Posterior cingulate gyrus (tissue), 11 donors: ENCODE results near the gene ENPP6.
A peak's percentile ranks its signal among the peaks of the same experiment; 100 is the strongest.
"Not testable (repeated sequence)": the region's sequence is repeated elsewhere in the genome, so short reads cannot be mapped to it uniquely, and the experiment has no call there.

Experiments
- DNase-seq, 10 donors: peaks; one replicate each; pipeline versions ENCODE4 v3.0.0 to v3.0.0-alpha.2; 2020 to 2021; ENCODE audit warnings: mixed read lengths in 3 of 10
- intact Hi-C: fragments of 100-400 bp; cut with DNase I; formaldehyde crosslinking; loops from one replicate; pipeline ENCODE4 v1.15.1; 2023

ENPP6 gene

GRCh38 chr4:184154199-184154598 is 63.5 kb downstream of the ENPP6 start:
- DNase-seq: no peak
- intact Hi-C loops: no loop called here

DNA sequence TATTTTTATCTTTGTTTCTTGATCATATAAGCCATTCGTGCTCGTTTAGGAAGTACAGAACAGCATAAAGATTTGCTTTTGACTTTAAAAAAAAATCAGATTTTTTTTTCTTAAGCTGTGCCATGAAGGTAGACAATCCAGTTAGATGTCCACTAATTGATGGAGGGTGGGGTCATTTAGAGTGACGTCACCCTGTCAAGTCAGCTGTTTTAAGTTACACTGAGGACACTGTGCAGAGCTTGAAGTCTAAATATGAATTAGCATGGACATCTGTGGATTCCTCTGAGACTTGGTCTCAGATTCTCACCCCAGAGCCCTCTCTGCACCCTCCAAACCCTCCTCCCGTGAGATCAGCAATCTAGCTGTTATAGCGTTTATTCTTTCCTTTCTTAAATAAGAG is 63.9 kb downstream of the ENPP6 start:
- intact Hi-C loops: no loop called here
- no peak for DNase-seq

DNA sequence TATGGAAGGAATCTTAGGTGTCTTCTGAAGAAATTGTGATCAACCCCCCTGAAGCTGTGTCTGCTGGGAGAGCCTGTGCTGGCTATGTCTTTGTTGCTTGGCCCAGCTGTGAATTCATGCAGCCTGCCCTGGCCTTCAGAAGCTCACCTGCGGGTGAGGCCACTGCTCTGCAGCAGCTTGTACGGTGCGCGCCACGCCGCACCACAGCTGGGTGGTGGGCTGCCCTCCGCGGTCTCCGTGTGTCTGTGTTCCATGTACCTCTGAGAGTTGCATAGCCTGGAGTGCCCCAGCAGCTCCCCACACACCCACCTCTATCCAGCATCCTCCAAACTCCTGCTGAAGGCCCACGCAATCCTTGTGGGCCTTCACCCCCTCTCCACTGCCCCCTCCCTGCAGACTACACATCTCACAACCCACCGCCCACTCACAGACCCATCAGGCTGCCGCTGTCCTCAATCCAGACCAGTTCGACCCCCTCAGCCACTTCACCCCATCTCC is 65.6 kb downstream of the ENPP6 start:
- no peak for DNase-seq
- intact Hi-C loops: no loop called here

- intact Hi-C loops: no loop called here
- DNase-seq: no peak
These were observed 67.4 kb downstream of the ENPP6 start for GRCh38 chr4:184150102-184150839.

GRCh38 chr4:184148738-184149637 is 68.7 kb downstream of the ENPP6 start:
- DNase-seq: no peak
- intact Hi-C loops: no loop called here

GRCh38 chr4:184147858-184148737 is 69.6 kb downstream of the ENPP6 start:
- no peak for DNase-seq
- intact Hi-C loops: no loop called here

DNA sequence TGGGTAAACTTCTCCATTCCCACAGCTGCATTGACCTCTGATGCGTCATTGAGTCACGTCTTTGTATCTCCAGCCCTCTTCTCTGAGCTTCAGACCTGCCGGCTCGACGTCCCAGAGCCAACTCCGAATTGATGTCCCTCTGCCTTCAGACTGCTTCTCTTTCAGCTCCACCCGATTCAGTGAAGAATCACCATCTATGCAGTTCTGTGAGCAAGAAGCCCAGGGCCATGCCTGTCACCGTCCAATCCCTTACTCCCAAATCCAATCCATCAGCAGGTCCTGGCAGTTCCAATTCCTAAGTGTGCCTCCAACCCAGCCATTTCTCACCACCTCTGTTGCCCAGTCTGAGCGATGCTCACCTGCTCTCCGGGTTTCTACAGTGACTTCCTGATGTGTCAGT is 70.7 kb downstream of the ENPP6 start:
- intact Hi-C loops: no loop called here
- DNase-seq: peak in 1 of 10 donors; percentile 50

- intact Hi-C loops: no loop called here
- no peak for DNase-seq
These were observed 72.1 kb downstream of the ENPP6 start for GRCh38 chr4:184145596-184145995.

DNA sequence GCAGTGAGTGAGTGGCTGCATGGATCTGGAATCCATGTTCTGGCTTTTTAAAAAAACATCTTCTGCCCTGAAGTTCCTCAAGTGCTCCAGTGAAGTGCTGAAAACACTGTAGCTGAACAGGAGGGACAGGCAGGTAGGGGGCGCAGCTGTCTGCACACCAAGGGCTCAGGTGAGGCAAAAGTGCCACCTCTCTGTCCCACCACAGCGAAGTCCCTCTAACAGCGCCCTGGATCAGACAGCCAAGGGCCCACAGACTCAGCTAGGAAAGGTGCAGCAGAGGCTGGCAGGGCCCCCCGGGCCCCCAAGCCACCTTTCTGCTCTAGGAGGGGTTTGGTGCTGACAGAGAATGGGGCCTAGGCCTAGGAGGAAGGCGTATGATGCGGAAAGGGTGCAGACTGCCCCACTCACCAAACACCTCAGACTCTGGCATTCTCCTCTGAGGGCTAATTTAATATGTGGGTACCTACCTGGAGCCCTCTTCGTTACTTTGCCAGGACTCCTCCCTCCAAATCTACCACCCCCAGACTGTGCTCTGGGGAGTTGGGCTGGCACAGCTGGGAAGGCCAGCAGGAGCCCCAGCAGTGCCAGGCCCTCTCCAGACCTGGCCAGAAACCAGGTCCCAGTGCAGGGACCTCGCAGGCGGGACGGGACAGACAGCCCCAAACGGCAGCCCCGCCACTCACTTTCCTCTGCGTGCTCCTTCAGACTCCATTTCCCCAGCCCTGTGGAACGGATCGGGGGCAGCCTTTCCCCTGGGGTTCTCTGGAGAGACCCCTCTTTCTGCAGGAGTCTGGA is 73.7 kb downstream of the ENPP6 start:
- intact Hi-C loops: no loop called here
- DNase-seq: peak in 1 of 10 donors; percentile 75

- no peak for DNase-seq
- intact Hi-C loops: no loop called here
These were observed 75.3 kb downstream of the ENPP6 start for GRCh38 chr4:184142121-184143000.

DNA sequence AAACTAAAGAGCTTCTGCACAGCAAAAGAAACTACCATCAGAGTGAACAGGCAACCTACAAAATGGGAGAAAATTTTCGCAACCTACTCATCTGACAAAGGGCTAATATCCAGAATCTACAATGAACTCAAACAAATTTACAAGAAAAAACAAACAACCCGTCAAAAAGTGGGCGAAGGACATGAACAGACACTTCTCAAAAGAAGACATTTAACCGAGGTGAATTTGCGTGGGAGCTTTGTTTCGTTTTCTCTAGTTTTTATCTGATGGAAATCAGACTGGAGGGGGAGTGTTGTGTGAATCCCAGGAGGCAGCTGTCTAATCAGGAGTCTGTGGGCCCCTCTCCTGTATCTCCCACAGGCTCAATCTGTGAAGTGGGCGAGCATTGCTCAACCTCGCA is 76.8 kb downstream of the ENPP6 start:
- DNase-seq, intact Hi-C loops: not testable (repeated sequence)

GRCh38 chr4:184136525-184136924 is 81.1 kb downstream of the ENPP6 start:
- DNase-seq: no peak
- intact Hi-C loops: no loop called here

GRCh38 chr4:184126800-184127199 is 90.9 kb downstream of the ENPP6 start:
- no peak for DNase-seq
- intact Hi-C loops: no loop called here

GRCh38 chr4:184122631-184123408 is 94.9 kb downstream of the ENPP6 start:
- peak in 1 of 10 donors; percentile 86 for DNase-seq
- intact Hi-C loops: no loop called here

GRCh38 chr4:184120549-184121127 is 97.0 kb downstream of the ENPP6 start:
- peak in 1 of 10 donors; percentile 70 for DNase-seq
- intact Hi-C loops: no loop called here

DNA sequence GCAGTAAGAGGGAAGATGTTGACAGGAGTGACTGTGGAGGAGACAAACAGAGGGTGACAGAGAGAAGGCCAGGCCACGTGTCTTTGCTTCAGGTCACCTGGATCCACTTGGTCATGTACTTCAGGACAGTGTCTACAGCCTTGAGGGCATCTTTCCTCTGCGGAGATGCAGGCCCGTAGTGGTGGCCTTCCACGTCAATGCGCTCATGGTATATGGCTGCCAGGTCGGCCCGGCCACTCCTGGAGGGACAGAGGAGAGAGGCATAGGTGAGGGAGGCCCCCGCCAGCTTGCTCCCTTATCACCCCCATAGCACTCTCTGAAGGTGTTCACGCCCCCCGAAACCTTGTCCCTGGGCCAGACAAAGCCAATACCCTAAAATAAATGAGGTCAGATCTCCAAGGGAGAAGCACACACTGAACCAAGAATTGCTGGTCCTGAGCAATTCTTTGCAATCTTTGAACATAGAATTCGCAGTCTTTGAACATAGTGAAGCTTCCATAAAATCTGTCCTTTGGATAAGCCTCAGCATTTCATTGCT is 99.9 kb downstream of the ENPP6 start:
- intact Hi-C loops: no loop called here
- DNase-seq: peak in 1 of 10 donors; percentile 57

GRCh38 chr4:184115399-184115798 is 102.3 kb downstream of the ENPP6 start:
- intact Hi-C loops: no loop called here
- DNase-seq: peak in 1 of 10 donors; percentile 57
